GM10266 (cell line): Measurements from ENCODE around the gene TIPARP.

Source experiments
- DNase-seq: peaks from one replicate; pipeline ENCODE4 v3.0.0; 2012; ENCODE audit errors: extremely low spot score
- TF ChIP-seq, protein P1 (sequence below): IDR thresholded peaks from 2 replicates; pipeline ENCODE4 v1.5.1; 2012; ENCODE audit warnings: mild to moderate bottlenecking, low read depth; ENCODE audit not compliant: control insufficient read depth, insufficient read depth; ENCODE audit errors: missing control alignments

TIPARP gene

DNA sequence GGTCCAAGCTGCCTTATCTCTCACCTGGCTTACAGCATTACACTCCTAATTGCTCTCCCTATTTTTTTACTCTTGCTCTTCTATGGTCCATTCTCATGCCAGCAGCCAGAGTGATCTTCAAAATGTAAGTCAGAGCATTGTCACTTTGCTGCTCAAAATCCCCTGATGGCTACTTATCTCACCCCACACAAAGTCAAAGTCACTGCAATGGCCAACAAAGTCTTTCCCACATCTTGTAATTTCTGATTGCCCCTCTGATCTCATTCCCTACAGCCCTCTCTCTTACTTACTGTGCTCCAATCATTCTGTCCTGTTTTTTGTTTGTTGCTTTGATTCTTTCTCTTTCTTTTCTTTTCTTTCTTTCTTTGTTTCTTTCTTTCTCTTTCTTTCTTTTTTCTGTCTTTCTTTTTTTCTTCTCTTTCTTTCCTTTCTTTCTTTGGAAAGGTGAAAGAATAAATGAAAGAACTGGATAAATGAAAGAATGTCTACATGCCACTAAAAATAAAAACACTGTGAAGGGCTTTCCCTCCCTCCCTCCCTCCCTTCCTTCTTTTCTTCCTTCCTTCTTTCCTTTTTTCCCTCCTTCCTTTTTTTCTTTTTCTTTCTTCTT, 34.9 kb upstream of the TIPARP start:
- TF ChIP-seq, protein P1, sequence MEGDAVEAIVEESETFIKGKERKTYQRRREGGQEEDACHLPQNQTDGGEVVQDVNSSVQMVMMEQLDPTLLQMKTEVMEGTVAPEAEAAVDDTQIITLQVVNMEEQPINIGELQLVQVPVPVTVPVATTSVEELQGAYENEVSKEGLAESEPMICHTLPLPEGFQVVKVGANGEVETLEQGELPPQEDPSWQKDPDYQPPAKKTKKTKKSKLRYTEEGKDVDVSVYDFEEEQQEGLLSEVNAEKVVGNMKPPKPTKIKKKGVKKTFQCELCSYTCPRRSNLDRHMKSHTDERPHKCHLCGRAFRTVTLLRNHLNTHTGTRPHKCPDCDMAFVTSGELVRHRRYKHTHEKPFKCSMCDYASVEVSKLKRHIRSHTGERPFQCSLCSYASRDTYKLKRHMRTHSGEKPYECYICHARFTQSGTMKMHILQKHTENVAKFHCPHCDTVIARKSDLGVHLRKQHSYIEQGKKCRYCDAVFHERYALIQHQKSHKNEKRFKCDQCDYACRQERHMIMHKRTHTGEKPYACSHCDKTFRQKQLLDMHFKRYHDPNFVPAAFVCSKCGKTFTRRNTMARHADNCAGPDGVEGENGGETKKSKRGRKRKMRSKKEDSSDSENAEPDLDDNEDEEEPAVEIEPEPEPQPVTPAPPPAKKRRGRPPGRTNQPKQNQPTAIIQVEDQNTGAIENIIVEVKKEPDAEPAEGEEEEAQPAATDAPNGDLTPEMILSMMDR = no peak
- no peak for DNase-seq

GRCh38 chr3:156641618-156641975, 32.8 kb upstream of the TIPARP start:
- TF ChIP-seq, protein P1 = no peak
- DNase-seq = no peak

DNA sequence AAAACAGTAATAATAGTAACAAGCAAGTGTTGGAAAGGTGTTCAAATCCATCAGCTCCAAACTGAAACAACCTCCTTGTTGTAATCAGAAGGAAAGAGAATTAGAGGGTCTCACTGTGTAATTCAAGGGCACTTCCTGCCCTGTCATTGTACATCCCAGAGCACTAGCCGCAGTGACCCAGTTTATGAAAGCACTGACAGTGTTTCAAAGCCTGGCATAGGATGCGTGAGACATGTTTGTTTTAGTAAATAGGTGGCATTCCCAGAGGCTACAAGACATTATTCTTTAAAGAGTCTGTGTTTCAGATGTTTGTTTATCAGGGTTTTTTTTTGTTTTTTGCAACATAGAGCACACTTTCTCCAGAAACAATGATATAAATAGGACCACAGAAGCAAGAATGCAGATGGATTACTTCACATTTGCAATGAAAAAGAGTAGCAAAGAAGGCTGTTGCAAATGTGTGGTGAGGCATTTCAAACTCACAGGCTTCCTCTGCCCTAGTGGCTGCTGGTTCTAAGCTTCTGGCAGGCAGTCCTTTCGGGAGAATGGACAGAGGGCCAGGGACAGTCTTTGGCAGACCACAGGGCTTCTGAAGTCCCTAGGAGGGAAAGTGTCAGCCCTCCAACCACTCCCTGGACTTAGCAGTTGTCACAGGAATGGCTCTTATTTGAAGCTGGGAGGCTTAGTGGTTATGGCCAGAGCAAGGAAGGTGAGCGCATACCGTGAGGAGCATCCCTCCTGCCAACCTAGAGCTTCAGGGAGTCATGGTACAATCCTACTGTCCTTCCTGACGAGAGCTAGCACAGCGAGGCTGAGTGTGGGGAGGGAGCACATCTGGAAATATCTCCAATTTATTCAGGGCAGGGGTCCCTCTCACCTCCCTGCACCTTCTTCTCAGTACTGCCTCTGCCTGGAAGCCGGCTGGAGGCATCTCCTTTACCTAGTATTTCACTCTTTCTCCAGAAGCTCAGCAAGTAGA, 31.4 kb upstream of the TIPARP start:
- TF ChIP-seq, protein P1 = no peak
- no peak for DNase-seq

DNA sequence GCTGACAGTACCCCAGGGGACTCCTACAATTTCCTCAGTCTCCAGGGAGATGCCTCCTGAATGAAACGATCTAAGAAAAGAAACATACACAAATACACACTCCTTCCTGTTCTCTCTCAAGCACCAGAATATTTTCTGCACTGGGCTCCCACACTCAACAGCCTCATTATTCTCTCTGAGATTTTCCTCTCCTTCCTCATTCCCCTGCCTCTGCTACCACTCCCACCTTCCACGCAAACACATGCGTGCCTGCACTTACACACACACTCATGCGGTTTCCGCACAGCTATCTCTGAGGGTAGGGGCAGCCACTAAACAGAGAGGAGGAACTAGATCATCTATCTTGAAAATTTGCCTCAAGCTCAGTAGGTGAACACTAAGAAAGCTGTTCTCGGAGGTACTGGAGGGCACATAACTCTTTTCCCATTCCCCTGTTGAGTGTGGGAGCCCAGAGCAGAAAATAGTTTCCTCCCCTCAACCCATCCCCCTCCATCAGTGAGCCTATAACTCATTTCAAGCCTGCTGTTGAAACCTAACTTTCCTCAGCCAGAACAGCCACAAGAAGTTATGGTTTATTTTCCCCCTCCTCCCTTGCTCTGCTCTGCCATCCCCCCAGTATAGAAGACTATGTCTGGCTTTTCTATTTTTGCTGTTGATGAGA, 30.5 kb upstream of the TIPARP start:
- TF ChIP-seq, protein P1 = no peak
- DNase-seq = peak; percentile 25

DNA sequence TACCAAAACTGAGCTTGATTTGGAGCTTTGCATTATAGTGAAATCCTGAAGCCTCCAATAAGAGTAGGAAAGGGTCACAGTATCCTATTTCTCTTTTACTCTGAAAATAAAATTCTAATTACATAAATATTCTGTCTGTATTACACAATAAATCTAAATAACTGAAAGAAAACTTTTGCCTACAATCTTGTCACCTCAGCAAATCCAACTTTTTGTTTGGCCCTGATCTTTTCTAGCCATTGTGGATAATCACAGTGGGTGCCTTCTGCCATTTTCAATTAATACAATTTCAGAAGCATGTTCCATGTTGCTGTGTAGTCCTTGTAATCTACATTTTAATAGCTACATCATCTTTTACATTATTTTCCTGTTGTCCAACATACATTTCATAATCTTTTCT, 29.4 kb upstream of the TIPARP start:
- DNase-seq = no peak
- TF ChIP-seq, protein P1 = no peak

DNA sequence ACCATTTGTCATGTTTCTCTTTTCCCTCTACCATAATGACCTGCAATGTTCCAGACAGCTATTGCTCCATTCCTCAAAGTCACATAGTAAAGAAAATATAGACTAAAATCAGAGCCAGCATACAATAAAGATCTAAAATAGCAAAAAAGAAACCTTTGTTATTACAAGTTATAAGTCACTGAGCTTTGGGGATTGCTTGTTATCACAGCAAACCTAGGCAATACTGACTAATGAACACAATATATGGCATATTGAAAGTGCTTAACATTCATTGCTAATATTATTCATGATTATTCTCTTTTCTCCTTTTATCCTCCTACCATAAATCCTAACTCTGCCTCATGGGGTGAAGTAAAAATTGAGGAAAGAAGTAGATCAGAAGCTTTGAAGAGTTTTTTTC, 27.4 kb upstream of the TIPARP start:
- DNase-seq = no peak
- TF ChIP-seq, protein P1 = no peak

- DNase-seq = no peak
- TF ChIP-seq, protein P1 = no peak
Observed at GRCh38 chr3:156648086-156648485, 26.3 kb upstream of the TIPARP start.
